Hematopoietic multipotent progenitor cell treated with erythropoietin and hydrocortisone succinate and interleukin-3 and kit ligand, for 8 days (in vitro differentiated cells): ENCODE measurements around the gene NCK2.

Experiments
- DNase-seq: peaks from one replicate; pipeline ENCODE4 v3.0.0-alpha.2; 2015

The NCK2 gene

GRCh38 chr2:105779394-105779793, 34.7 kb downstream of the NCK2 start:
- DNase-seq: no peak

GRCh38 chr2:105780606-105781005, 35.9 kb downstream of the NCK2 start:
- DNase-seq: no peak

- DNase-seq: no peak
These were observed 36.7 kb downstream of the NCK2 start for GRCh38 chr2:105781274-105781978.

DNA sequence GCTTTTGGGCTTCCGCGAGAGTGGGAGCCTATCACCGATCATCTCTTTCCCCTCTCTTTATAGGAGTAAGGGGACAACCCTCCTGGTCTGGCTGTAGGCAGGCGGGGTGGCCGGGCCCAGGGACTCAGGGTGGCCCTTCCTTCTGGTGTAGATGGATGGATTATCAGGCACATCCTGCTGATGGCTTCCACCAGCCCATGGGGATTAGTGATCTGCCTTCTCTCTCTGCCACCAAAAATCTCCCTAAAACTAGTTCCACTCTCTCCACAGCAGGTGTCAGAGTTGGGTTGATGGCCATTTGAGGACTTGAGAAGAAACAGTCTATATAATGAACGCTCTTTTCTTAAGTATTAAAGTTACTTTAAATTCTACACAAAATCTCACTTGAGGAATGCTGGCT, 37.4 kb downstream of the NCK2 start:
- DNase-seq: peak; percentile 32

DNA sequence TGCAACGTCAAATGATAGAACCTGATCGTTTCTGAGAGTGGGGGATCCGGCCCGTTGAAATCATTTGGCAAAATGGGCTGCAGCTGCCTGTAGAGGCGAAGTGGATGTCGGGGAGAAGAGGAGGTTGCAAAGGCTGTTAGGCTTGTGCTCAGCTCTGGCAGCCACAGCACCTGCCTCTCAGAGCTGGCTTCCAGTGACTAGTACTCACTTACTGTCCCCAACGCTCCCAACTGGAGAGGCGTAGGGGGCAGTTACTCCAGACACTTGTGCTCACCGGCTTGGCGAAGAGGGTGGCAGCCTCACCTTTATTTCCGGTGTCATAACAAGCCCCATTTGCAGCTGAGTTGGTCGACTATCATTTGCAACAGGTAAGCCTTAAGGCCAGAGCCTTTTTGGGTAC, 37.9 kb downstream of the NCK2 start:
- no peak for DNase-seq

DNA sequence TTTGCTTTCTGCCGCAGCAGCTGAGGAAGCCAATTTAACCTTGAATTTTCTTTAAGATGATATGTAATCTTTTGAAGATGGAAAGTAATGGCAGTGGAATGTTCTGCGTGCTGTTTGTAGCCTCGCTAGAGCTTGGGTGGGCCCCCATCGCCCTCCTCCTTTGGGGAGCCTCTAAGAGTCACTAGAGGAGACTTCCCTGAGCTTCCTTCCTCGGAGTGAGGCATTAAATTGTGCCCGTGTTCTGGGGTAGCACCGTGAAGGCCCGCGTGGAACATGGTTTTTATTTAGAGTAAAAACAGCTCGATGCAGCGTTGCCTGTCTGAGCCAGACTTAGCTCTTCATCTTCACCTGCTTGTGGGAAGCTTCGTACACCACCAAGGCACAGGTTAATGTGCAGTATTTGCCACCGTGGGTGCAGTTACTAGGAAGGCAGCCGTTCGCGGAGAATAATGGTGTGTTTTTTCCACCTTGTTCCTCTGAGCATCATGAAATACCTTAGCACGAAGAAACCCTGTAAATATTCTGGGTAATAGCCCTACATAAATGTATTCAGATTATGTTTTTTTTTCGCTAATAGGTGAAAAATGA, 38.5 kb downstream of the NCK2 start:
- DNase-seq: no peak

DNA sequence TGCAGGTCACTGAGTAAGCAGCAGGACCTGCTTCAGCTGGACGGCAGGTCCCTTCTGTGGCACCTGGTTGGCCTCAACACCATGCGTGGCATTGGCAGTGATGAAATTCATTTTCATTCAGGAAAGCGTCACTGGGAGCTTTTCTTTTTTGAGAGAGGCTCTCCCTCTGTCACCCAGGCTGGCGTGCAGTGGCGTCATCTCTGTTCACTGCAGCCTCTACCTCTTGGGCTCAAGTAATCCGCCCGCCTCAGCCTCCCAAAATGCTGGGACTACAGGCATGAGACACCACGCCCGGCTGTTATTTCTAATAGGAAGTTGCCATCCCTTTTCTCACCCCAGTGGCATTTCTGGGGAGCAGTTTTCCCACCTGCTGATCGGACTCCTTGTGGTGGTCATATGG, 39.3 kb downstream of the NCK2 start:
- no peak for DNase-seq

DNA sequence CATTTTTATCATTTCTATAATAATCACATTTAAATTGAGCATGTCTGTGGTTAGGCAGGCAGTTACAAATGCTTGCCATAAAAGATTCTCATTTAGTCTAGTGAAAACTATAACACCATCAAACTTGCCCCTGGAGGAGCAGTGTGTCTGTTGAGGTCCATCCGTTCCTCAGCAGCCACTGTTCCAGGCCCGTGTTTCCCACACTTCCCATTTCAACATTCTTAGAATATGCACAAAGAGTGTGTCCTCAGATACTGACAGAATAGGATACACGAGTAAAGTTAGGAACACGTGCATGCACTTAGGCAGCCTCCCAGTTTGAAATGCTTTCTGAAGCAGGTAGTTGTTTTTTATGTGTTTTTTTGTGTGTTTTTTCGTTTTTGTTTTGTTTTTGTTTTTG, 39.9 kb downstream of the NCK2 start:
- DNase-seq: no peak

DNA sequence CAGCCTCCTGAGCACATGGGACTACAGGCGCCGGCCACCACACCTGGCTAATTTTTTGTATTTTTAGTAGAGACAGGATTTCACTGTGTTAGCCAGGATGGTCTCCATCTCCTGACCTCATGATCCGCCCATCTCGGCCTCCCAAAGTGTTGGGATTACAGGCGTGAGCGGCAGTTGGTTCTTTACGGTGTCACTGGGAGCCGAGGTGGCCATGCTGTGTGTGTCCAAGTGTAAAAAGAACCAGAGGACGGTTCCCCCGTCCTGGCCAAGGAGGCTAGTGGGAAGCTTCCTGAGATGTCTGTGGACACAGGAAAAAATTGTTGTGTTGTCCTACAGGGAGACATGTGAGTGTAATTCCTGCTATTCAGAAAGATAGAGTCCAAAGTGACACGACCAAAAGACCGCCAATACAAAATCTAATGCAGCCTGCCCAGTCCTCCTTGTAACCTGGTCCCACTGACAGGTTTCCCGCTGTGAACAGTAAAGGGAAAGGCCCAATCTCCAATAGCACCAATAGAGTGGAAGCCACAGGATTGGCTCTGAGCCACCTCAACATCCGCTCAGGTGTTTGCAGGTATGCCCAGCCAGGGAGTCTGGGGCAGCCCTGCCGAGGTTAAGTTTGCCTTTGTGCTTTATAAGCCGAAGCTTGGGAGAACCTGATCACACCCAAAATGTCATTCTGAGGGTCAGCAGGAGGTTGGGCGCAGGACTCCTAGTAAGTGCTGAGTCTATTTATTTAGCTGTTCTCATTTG, 40.6 kb downstream of the NCK2 start:
- DNase-seq: no peak

DNA sequence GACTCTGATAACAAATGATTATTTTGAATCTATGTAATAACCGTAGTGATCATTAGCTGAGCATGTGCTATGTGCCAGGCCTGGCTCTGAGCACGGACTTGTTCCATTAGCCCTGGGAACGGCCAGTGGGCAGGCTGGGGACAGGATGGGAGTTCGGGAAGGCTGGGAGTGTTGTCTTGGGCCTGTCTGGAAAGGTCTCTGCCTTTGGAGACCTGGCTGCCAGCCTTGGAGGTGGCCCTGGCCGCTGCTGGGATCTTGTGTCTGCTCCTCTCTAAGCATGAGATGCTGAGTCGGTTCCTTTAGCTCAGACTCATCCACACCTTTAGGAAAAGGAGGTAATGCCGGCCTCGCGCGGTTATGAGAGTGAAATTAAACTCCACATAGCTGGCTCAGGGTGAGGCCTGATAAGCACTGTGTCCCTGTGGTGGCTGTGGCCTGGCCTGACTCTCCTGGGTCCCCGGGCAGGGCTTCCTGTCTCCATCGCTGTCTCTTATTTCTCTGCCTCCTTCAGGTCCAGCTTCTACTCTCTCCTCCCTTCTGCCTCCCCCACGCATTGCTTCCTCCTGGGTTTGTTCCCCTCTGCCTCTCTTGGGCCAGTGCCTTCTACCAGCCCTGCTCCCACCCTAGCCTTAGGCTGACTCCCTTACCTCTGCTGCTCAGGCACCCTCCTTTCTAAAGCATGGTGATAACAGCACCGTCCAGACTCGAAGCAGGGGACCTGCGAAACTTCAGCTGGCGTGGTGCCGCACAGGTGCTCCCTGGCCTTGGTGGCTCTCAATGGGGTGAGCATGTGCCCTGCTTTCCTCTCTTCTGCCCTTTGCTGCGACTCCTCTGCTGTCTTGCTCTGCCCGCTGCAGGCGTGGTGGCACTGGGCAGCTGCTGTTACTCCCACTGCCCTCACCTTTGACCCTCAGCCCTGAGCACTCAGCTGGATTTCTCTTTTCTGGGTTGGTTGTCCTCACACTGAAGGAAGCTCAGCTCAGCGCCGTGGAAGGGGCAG, 41.8 kb downstream of the NCK2 start:
- peak; percentile 49 for DNase-seq

DNA sequence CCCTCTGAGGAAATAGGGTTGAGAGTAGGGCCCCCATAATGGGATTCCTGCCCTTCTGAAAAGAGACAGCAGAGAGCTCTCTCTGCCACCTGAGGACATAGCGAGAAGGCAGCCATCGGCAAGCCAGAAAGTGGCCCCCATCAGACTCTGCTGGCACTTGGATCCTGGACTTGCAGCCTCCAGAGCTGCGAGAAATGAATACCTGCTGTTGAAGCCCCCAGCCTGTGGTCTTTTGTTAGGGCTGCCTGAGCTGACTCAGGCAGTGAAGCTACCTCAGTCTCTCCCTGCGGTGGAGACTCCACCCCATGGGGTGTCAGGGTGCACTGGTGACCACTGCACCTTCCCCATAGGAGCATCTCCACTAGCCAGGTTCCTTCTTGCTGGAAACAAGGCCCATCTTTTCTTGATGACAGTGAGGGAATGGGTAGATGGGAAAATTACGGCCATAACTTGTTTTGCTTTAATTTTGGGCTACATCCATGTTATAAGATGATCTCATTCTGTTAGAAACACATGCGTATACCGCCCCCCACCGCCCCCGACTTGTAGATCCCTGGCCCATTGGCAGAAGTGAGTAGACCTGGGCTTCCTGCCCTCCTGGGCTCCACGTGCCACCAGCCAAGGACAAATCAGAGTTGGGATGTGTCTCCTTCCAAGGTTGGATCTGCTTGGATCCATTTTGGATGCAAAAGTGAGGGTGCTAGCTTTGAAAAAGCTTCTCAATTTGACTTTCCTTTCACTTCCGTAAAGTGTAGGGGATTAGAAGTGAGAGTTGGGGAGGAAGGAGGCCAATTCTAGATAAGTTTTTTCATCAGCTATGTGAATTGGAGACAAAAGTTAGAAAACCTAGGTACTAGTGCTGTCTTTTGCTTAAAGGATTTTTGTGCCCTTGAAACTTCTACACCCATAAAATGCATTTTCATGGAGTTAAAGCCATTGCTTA, 42.9 kb downstream of the NCK2 start:
- peak; percentile 11 for DNase-seq

- DNase-seq: no peak
These were observed 44.1 kb downstream of the NCK2 start for GRCh38 chr2:105788670-105789290.

DNA sequence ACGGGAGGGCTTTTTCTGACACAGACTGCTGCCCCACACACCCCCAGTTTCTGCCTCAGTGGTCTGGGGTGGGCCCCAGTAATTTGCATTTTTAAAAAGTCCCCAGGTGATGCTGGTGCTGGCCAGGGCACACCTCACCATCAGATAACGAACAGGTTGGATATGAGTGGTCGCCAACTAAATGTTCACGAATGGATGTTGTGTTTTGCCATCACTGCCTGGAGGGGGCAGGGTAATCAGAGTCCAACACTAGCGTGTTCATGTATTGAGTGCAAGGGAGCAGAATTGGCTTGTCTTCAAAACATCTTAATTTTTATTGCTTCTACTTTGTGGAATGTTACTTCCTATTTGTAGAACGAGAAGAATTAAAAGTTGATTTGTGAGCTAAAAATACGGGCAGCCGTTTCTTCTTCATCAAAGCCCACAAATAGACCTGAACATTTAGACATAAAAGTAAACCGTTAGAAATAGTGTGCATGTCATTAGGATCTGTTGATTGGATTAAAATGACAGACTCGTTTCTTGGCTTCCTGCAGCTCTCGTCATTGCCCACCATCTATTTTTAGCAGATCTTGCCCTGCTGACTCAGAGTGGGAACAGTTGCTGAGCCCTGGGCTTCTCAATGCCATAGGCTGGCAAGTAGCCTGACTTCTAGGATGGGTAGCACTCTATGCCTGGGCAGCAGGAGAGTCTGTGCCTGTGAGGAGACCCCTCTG, 45.2 kb downstream of the NCK2 start:
- DNase-seq: peak; percentile 65

GRCh38 chr2:105790461-105791149, 45.9 kb downstream of the NCK2 start:
- DNase-seq: peak; percentile 67

GRCh38 chr2:105791229-105791628, 46.5 kb downstream of the NCK2 start:
- no peak for DNase-seq

- no peak for DNase-seq
These were observed 47.8 kb downstream of the NCK2 start for GRCh38 chr2:105792561-105792960.

GRCh38 chr2:105793196-105793975, 48.7 kb downstream of the NCK2 start:
- no peak for DNase-seq

DNA sequence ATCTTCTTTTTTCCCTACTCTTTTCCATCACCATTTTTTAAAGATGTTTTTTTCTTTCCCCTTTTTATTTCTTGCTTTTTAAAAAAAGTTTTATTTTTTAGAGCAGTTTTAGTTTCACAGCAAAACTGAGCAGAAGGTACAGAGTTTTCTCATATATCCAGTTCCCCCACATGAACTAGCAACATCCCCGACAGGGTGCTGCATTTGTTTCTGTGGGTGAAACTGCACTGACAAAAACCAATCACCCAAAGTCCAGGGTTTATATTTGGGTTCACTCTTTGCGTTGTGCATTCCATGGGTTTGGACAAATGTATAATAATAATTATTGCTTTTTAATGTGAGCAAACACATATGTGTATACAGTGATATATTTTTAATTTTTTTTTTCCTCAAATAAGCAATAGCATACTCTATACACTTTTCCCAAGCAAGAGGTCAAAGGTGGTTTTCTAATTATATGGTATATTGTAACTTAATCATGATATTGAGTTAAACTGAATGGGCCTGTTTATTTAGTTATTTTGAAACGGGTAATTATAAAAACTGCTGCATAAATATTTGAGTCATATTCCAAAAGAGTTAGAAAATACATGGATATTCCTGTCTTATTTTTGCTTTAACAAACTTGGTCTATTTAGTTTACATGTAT, 50.3 kb downstream of the NCK2 start:
- DNase-seq: no peak

DNA sequence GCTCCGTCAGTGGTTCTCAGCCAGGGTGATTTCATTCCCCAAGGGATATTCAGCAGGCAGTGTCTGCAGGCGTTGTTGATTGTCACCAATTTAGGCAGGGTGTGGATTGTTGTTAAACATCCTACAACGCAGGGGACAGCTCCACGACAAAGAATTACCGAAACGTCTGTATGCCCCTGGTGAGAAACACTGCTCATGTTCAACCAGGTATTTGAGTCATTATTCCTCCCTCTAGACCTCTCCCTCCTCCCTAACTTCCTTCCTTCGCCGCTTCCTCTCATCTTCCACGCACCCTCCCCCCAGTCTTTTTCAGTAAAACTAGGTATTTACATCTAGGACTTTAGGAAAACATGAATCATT, 50.8 kb downstream of the NCK2 start:
- peak; percentile 18 for DNase-seq
